ENCODE measurements around the gene NOTCH2NLA.
"Not testable (repeated sequence)": the region's sequence is repeated elsewhere in the genome, so short reads cannot be mapped to it uniquely, and the experiment has no call there.

DNA sequence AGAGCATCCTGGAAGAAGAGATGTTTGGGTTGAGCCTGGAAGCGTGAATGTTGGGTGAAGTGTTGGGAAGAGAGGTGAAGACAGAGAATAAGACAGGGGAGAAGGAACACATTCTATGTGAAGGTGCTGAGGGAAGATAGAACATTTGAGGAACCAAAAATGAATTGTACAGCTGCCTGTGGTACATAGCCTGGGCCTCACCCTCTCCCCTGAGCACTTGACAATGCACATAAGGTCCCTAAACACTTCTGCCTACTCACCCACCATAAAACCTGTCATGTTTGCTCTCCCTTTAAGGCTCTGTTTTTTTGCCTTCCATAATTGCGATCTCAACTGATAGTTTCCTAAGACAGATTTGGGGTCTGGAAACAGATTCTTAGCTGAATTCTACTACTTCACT lies 43.2 kb upstream of the NOTCH2NLA start:
- TF ChIP-seq, protein P1, sequence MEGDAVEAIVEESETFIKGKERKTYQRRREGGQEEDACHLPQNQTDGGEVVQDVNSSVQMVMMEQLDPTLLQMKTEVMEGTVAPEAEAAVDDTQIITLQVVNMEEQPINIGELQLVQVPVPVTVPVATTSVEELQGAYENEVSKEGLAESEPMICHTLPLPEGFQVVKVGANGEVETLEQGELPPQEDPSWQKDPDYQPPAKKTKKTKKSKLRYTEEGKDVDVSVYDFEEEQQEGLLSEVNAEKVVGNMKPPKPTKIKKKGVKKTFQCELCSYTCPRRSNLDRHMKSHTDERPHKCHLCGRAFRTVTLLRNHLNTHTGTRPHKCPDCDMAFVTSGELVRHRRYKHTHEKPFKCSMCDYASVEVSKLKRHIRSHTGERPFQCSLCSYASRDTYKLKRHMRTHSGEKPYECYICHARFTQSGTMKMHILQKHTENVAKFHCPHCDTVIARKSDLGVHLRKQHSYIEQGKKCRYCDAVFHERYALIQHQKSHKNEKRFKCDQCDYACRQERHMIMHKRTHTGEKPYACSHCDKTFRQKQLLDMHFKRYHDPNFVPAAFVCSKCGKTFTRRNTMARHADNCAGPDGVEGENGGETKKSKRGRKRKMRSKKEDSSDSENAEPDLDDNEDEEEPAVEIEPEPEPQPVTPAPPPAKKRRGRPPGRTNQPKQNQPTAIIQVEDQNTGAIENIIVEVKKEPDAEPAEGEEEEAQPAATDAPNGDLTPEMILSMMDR (conservative IDR thresholded peaks at IDR 0.05), result not testable (repeated sequence)
- not testable (repeated sequence) for TF ChIP-seq ZFX (IDR thresholded peaks at IDR 0.05)

All from C4-2B (cell line).